HepG2 (cell line): Measurements from ENCODE around the gene CEP162.

Source experiments
- ELF1 ChIP-seq: sonication (generic); formaldehyde crosslinking; IDR thresholded peaks from 2 replicates; pipeline ENCODE4 v1.4.0; 2020; ENCODE audit warnings: missing genetic modification reagents
- HDAC2 ChIP-seq: sonication (generic); formaldehyde crosslinking; IDR thresholded peaks from 2 replicates; pipeline ENCODE4 v1.4.0; 2020; ENCODE audit warnings: missing genetic modification reagents
- JUN ChIP-seq: sonication (generic); formaldehyde crosslinking; IDR thresholded peaks from 2 replicates; pipeline ENCODE4 v1.4.0; 2020; ENCODE audit warnings: mild to moderate bottlenecking, missing genetic modification reagents
- PATZ1 ChIP-seq: sonication (generic); formaldehyde crosslinking; IDR thresholded peaks from 2 replicates; pipeline ENCODE4 v1.4.0; 2020; ENCODE audit warnings: missing genetic modification reagents
- POLR2A ChIP-seq, 2 experiments: IDR thresholded peaks; 2 replicates each; pipeline ENCODE4 v1.6.1; 2011; ENCODE audit warnings: low read depth in 2 of 2, low read length in 2 of 2, mild to moderate bottlenecking in 1 of 2, moderate library complexity in 1 of 2; ENCODE audit not compliant: insufficient read depth in 1 of 2
- TAF1 ChIP-seq: sonication (generic); formaldehyde crosslinking; IDR thresholded peaks from 2 replicates; pipeline ENCODE4 v1.4.0; 2020; ENCODE audit warnings: missing genetic modification reagents
- ZNF530 ChIP-seq: sonication (generic); formaldehyde crosslinking; IDR thresholded peaks from 2 replicates; pipeline ENCODE4 v1.5.0; 2020; ENCODE audit warnings: low read depth, mild to moderate bottlenecking, missing genetic modification reagents
- ZNF644 ChIP-seq: IDR thresholded peaks from 2 replicates; pipeline ENCODE4 v1.6.1; 2016; ENCODE audit warnings: low read depth
- ZNF75D ChIP-seq: sonication (generic); formaldehyde crosslinking; IDR thresholded peaks from 2 replicates; pipeline ENCODE4 v1.8.1; 2023; ENCODE audit warnings: missing genetic modification reagents, mild to moderate bottlenecking, borderline replicate concordance
- TF ChIP-seq, protein P1 (sequence below): IDR thresholded peaks from 2 replicates; pipeline ENCODE4 v1.6.1; 2012; ENCODE audit warnings: inconsistent platforms
- TF ChIP-seq, protein P2 (sequence below), 2 experiments: IDR thresholded peaks; 2 replicates each; pipeline ENCODE4 v1.6.1; 2011 to 2012; ENCODE audit warnings: low read length in 2 of 2, borderline replicate concordance in 1 of 2, low read depth in 1 of 2, mild to moderate bottlenecking in 1 of 2, moderate library complexity in 1 of 2

DNA sequence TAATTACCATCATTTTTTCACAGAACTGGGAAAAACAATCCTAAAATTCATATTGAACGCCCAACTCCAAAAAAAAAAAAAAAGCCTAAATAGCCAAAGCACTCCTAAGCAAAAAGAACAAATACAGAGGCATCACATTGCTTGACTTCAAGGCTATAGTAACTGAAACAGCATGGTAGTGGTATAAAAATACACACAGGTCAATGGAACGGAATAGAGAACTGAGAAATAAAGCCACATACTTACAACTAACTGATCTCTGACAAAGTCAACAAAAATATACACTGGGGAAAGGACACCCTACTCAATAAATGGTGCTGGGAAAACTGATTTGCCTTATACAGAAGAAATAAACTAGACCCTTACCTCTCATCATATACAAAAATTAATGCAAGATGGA lies 104.3 kb downstream of the CEP162 start:
- TF ChIP-seq, protein P1, sequence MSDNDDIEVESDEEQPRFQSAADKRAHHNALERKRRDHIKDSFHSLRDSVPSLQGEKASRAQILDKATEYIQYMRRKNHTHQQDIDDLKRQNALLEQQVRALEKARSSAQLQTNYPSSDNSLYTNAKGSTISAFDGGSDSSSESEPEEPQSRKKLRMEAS = no peak
- no peak for TF ChIP-seq ELF1
- TF ChIP-seq, protein P2, sequence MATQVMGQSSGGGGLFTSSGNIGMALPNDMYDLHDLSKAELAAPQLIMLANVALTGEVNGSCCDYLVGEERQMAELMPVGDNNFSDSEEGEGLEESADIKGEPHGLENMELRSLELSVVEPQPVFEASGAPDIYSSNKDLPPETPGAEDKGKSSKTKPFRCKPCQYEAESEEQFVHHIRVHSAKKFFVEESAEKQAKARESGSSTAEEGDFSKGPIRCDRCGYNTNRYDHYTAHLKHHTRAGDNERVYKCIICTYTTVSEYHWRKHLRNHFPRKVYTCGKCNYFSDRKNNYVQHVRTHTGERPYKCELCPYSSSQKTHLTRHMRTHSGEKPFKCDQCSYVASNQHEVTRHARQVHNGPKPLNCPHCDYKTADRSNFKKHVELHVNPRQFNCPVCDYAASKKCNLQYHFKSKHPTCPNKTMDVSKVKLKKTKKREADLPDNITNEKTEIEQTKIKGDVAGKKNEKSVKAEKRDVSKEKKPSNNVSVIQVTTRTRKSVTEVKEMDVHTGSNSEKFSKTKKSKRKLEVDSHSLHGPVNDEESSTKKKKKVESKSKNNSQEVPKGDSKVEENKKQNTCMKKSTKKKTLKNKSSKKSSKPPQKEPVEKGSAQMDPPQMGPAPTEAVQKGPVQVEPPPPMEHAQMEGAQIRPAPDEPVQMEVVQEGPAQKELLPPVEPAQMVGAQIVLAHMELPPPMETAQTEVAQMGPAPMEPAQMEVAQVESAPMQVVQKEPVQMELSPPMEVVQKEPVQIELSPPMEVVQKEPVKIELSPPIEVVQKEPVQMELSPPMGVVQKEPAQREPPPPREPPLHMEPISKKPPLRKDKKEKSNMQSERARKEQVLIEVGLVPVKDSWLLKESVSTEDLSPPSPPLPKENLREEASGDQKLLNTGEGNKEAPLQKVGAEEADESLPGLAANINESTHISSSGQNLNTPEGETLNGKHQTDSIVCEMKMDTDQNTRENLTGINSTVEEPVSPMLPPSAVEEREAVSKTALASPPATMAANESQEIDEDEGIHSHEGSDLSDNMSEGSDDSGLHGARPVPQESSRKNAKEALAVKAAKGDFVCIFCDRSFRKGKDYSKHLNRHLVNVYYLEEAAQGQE (IDR thresholded peaks at IDR 0.05; ENCODE audit: borderline replicate concordance in 1 of 2, low read depth in 1 of 2, low read length in 2 of 2) = no peak
- TF ChIP-seq HDAC2 (CRISPR knock-in tag) = no peak
- no peak for TF ChIP-seq PATZ1 (CRISPR knock-in tag)
- no peak for TF ChIP-seq ZNF644 (CRISPR knock-in tag)
- TF ChIP-seq ZNF530 (CRISPR knock-in tag) = no peak
- TF ChIP-seq JUN (CRISPR knock-in tag) = no peak
- no peak for TF ChIP-seq ZNF75D (CRISPR knock-in tag)
- TF ChIP-seq TAF1 (CRISPR knock-in tag) = no peak
- no peak for TF ChIP-seq POLR2A (IDR thresholded peaks at IDR 0.05; ENCODE audit: insufficient read depth in 1 of 2, low read depth in 2 of 2, low read length in 2 of 2)
